Measurements from ENCODE around the gene RNF149.
A peak's percentile ranks its signal among the peaks of the same experiment; 100 is the strongest.
"Not testable (repeated sequence)": the region's sequence is repeated elsewhere in the genome, so short reads cannot be mapped to it uniquely, and the experiment has no call there.

RNF149 gene

DNA sequence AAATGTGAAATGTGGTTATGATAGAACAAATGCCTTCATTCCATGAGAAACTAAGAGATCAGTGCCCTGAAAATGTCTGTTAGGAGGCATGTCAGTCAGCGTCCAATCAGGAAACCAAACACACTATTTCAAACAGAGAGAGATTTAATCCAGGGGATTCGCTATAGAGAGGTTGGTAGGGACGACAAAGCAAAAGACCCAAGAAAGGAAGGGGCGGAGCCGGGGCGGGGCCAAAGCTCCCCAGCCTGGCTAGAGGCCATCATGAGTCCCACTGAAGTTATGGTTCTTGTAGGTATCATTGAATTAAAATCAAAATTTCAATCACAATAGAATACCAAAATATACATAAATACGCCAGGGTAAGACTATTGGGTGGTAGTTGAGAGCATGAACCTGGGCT lies 32.9 kb upstream of the RNF149 start:
- no peaks in the 10 kb centered on the region for H3K9me3 Mint-ChIP-seq
- peak overlapping the region; percentile 46 for H3K27ac Mint-ChIP-seq
- H3K36me3 Mint-ChIP-seq: no peaks in the 10 kb centered on the region
- peaks cover 14% of the 10 kb centered on the region for H3K4me1 Mint-ChIP-seq
- H3K4me3 Mint-ChIP-seq: no peak overlapping the region
- no peak for ATAC-seq
- H3K27me3 Mint-ChIP-seq: peaks cover 16% of the 10 kb centered on the region

- H3K4me3 Mint-ChIP-seq: no peak overlapping the region
- H3K36me3 Mint-ChIP-seq: no peaks in the 10 kb centered on the region
- ATAC-seq: no peak
- H3K4me1 Mint-ChIP-seq: peaks cover 14% of the 10 kb centered on the region
- no peak overlapping the region for H3K27ac Mint-ChIP-seq
- no peaks in the 10 kb centered on the region for H3K9me3 Mint-ChIP-seq
- peaks cover 16% of the 10 kb centered on the region for H3K27me3 Mint-ChIP-seq
Measured at GRCh38 chr2:101340141-101340551, 31.6 kb upstream of the RNF149 start.

DNA sequence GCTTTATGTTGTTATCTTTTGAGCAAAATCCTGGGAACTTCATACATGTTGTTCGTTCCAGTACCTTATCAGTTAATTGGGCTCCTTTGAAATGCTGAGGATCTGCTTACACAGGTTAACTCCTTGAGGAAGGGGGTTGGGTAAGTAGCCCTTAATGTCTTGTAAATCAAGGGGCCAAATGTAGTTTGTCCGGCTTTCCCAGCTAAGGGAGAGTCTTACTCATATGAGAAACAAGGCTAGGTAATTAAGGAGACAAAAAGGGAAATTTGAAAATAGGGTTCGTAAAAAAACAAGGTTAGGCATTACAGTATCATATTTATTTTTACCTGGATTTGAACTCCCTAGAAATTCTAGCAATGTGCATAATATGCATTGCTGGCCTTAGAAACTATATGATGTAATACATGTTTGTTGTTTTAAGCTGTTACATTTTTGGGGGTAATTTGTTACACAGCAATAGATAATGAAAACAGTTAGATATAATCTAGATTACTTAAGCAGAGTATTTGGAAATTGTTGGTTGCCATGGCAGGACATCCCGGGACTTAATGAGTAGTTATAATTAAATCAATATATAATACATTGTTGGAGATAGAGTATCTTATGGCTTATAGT lies 30.9 kb upstream of the RNF149 start:
- Mint-ChIP-seq H3K9me3 (no peaks in the 10 kb centered on the region), H3K36me3 (no peaks in the 10 kb centered on the region), H3K27me3 (peaks cover 16% of the 10 kb centered on the region), H3K27ac (no peak overlapping the region), H3K4me3 (no peak overlapping the region), H3K4me1 (peaks cover 14% of the 10 kb centered on the region)
- no peak for ATAC-seq

DNA sequence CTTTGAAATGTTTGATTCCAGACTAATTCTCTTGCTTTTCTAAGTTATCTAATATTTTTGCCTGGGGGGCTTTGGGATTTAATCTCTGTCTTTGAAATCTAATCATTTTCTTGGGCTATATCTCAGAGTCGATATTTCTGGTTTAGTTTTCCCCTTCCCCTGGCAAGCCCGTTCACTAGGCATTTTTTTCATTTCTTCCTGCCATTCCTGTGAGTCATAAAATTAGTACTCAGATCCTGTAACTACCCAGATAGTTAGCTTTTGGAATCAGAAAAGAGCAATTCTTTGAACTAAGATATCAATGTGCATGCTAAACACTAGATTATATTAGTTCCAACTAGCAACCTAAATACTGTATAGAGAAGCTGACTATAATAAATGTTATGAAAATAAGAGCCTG lies 29.4 kb upstream of the RNF149 start:
- no peak overlapping the region for H3K27ac Mint-ChIP-seq
- ATAC-seq: no peak
- no peaks in the 10 kb centered on the region for H3K9me3 Mint-ChIP-seq
- H3K27me3 Mint-ChIP-seq: peaks cover 16% of the 10 kb centered on the region
- no peak overlapping the region for H3K4me3 Mint-ChIP-seq
- no peaks in the 10 kb centered on the region for H3K36me3 Mint-ChIP-seq
- H3K4me1 Mint-ChIP-seq: peaks cover 14% of the 10 kb centered on the region

- no peak overlapping the region for H3K27ac Mint-ChIP-seq
- H3K36me3 Mint-ChIP-seq: no peaks in the 10 kb centered on the region
- no peak for ATAC-seq
Measured at GRCh38 chr2:101332885-101333766, 24.6 kb upstream of the RNF149 start.

GRCh38 chr2:101331202-101331601 lies 22.7 kb upstream of the RNF149 start:
- Mint-ChIP-seq H3K27ac (no peak overlapping the region), H3K36me3 (no peaks in the 10 kb centered on the region), H3K9me3 (no peaks in the 10 kb centered on the region), H3K4me3 (no peak overlapping the region), H3K27me3 (no peaks in the 10 kb centered on the region), H3K4me1 (no peaks in the 10 kb centered on the region)
- no peak for ATAC-seq

More at GRCh38 chr2:101332885-101333766, 24.6 kb upstream of the RNF149 start:
- Mint-ChIP-seq H3K4me3 (no peak overlapping the region), H3K27me3 (peaks cover 9% of the 10 kb centered on the region), H3K4me1 (no peaks in the 10 kb centered on the region), H3K9me3 (no peaks in the 10 kb centered on the region)

- Mint-ChIP-seq H3K4me3 (no peak overlapping the region), H3K36me3 (no peaks in the 10 kb centered on the region), H3K27me3 (no peaks in the 10 kb centered on the region), H3K27ac (no peak overlapping the region), H3K9me3 (no peaks in the 10 kb centered on the region), H3K4me1 (no peaks in the 10 kb centered on the region)
- ATAC-seq: no peak
Measured at GRCh38 chr2:101330253-101330933, 21.9 kb upstream of the RNF149 start.

DNA sequence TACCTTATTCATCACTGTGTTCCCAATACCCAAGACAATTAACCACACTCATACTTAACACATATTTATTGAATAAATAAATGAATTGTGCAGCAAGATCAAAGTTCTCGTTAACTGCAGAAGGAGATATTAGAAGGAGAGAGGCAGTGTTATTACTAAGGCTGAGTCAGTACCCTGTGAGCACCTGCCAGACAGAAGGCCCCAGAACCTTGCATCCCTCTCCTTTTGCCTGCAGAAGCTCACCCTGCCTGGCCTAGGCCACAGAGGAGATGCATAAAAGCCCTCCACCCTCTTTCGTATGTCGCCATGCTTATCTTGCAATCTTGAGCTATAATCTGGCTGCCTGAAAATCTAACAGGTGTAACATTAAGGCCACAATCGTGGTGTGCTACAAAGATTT lies 20.5 kb upstream of the RNF149 start:
- Mint-ChIP-seq H3K27me3 (no peaks in the 10 kb centered on the region), H3K27ac (no peak overlapping the region), H3K36me3 (no peaks in the 10 kb centered on the region), H3K4me1 (no peaks in the 10 kb centered on the region), H3K4me3 (no peak overlapping the region), H3K9me3 (no peaks in the 10 kb centered on the region)
- ATAC-seq: no peak

DNA sequence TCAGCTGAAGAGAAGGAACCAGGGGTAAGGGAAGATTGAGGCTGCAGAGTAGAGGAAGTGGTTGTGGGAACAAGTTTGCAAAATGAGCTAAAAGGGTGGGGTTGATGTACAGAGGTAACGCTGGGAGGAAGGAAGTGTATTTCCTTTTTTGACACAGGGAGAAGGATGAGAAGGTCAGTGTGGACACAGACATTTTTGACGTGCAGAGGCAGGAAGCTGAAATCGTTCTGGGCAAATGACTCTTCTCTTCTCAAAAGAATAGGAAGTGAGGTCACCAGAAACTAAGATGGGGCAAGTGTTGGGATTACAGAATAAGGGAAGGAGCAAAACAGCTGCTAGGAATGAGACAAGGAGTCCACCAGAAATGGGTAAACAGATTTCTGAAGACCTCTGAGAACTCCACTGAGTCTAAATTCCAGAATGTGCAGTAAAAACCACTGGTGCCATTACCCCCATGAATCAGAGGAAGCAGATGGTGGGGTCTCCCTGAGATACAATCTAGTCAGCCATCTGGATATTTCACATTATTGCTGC lies 20.0 kb upstream of the RNF149 start:
- Mint-ChIP-seq H3K4me1 (no peaks in the 10 kb centered on the region), H3K9me3 (no peaks in the 10 kb centered on the region), H3K36me3 (no peaks in the 10 kb centered on the region), H3K27ac (no peak overlapping the region), H3K4me3 (no peak overlapping the region), H3K27me3 (no peaks in the 10 kb centered on the region)
- peak; percentile 76 for ATAC-seq

DNA sequence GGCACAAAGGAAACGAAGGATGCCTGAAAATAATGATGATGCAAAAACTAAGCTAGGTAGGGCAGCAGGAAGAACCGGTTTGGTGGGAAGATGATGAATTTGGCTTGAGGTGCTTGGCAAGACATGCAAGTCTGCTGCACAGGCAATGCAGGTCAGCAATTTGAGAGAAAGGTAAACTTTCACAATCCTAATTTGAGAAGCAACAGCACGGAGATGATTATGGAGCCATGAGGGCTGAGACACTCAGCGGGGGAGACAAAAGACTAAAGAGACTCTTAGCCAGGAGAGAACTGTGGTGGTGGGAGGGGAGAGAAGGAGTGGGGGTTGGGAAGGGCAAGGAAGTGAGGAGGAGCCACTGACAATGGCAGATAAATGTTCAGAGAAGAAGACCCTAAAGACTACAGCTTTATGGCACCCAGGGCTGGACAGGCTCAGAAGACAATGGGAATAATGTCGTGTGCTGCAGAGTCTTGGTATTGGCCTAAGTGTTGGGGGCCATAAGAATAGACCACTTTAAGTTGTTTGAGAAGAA lies 19.4 kb upstream of the RNF149 start:
- H3K4me3 Mint-ChIP-seq: no peak overlapping the region
- no peak overlapping the region for H3K27ac Mint-ChIP-seq
- no peak for ATAC-seq
- no peaks in the 10 kb centered on the region for H3K36me3 Mint-ChIP-seq
- no peaks in the 10 kb centered on the region for H3K4me1 Mint-ChIP-seq
- no peaks in the 10 kb centered on the region for H3K27me3 Mint-ChIP-seq
- no peaks in the 10 kb centered on the region for H3K9me3 Mint-ChIP-seq

DNA sequence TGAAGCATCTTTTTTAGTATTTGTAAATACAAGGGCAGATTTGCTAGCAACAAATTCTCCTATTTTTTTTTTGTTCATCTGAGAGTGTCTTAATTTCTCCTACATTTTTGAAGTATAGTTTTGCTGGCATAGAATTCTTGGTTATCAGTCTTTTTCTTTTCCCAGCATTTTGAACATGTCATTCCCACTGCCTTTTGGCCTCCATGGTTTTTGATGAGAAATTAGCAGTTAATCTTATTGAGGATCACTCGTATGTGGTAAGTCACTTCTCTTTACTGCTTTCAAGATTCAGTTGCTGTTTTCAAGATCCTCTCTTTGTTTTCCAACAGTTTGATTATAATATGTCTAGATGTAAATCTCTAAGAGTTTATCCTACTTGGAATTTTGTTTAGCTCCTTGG lies 16.9 kb upstream of the RNF149 start:
- no peaks in the 10 kb centered on the region for H3K36me3 Mint-ChIP-seq
- no peaks in the 10 kb centered on the region for H3K4me1 Mint-ChIP-seq
- no peaks in the 10 kb centered on the region for H3K27me3 Mint-ChIP-seq
- H3K27ac Mint-ChIP-seq: no peak overlapping the region
- no peak overlapping the region for H3K4me3 Mint-ChIP-seq
- ATAC-seq: no peak
- H3K9me3 Mint-ChIP-seq: no peaks in the 10 kb centered on the region

DNA sequence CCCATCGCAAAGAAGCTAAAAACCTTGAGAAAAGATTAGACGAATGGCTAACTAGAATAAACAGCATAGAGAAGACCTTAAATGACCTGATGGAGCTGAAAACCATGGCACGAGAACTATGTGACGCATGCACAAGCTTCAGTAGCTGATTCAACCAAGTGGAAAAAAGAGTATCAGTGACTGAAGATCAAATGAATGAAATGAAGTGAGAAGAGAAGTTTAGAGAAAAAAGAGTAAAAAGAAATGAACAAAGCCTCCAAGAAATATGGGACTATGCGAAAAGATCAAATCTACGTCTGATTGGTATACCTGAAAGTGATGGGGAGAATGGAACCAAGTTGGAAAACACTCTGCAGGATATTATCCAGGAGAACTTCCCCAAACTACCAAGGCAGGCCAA lies 8.1 kb upstream of the RNF149 start:
- H3K27me3 Mint-ChIP-seq, H3K36me3 Mint-ChIP-seq, ATAC-seq, H3K9me3 Mint-ChIP-seq, H3K27ac Mint-ChIP-seq, H3K4me3 Mint-ChIP-seq: not testable (repeated sequence)
- peaks cover 11% of the 10 kb centered on the region for H3K4me1 Mint-ChIP-seq

- no peaks in the 10 kb centered on the region for H3K9me3 Mint-ChIP-seq
- ATAC-seq: no peak
- peak overlapping the region; percentile 31 for H3K4me3 Mint-ChIP-seq
- peak overlapping the region; percentile 71 for H3K27ac Mint-ChIP-seq
- H3K36me3 Mint-ChIP-seq: peaks cover 2% of the 10 kb centered on the region
- peaks cover 33% of the 10 kb centered on the region for H3K4me1 Mint-ChIP-seq
- H3K27me3 Mint-ChIP-seq: no peaks in the 10 kb centered on the region
Measured at GRCh38 chr2:101311696-101312017, 3.2 kb upstream of the RNF149 start.

DNA sequence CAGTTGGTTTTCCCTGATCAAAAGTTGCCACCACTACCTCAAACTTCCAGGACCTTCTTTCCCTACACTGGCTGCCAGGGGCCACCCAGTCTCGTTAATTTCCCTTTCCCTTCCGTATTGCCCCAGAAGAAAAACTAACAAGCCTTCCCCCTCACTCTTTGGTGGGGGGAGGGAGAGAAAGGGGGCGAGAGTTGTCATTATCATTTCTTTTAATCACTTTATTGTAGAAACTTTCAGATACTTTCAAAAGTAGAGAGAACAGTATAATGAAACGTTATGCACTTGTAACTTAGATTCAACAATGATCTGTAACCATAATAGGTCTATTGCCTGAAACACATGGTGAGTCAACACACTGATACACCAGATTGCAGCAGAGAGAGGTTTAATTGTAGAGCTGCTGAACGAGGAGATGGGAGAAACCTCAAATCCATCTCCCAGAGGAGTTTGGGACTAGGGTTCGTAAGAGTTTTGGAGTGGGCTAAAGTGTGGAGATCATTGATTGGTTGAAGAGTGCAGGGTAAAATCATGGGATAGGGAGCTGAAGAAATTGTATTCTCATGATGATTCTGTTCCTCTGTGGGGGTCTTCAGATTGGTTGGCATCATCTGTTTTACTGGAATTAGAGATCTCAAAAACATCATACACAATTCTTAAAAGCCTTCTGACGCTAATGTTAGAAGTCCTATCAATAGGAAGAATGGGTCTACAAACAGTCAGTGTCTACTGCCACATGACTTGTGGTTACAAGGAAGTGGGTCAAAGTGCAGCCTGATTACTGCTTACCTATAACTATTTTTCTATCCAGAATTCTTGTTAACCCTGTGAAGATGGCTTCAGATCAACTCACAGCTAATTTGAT lies 2.6 kb upstream of the RNF149 start:
- no peaks in the 10 kb centered on the region for H3K9me3 Mint-ChIP-seq
- peak overlapping the region; percentile 71 for H3K27ac Mint-ChIP-seq
- H3K36me3 Mint-ChIP-seq: peaks cover 5% of the 10 kb centered on the region
- H3K4me3 Mint-ChIP-seq: peak overlapping the region; percentile 31
- no peak for ATAC-seq
- peaks cover 39% of the 10 kb centered on the region for H3K4me1 Mint-ChIP-seq
- H3K27me3 Mint-ChIP-seq: no peaks in the 10 kb centered on the region

All from stimulated activated memory B cell treated with anti-CD40 and anti-IgM and Interleukin-4, amounts not matched to agents 10 μg/mL and 1 μg/mL and 100 μg/mL, for 72 hours (primary cell).